GM06990 (cell line): Measurements from ENCODE around the gene PTK7.
"Not testable (repeated sequence)": the region's sequence is repeated elsewhere in the genome, so short reads cannot be mapped to it uniquely, and the experiment has no call there.

Source experiments
- DNase-seq: peaks from one replicate; pipeline ENCODE4 v3.0.0-alpha.2; 2011; ENCODE audit not compliant: insufficient read length; ENCODE audit errors: extremely low read depth
- H3K27me3 ChIP-seq: replicated peaks from 2 replicates; pipeline ENCODE4 v1.6.0; 2011; ENCODE audit warnings: low read length; ENCODE audit not compliant: control insufficient read depth, insufficient read depth
- H3K36me3 ChIP-seq: 2 replicates; pipeline ENCODE4 v1.5.1; 2011; ENCODE audit warnings: low read length; ENCODE audit not compliant: control insufficient read depth, insufficient read depth
- H3K4me3 ChIP-seq: replicated peaks from 2 replicates; pipeline ENCODE4 v1.5.1; 2011; ENCODE audit warnings: low read depth, mild to moderate bottlenecking, control low read depth, low read length
- CTCF ChIP-seq: IDR thresholded peaks from 2 replicates; pipeline ENCODE4 v1.5.1; 2011; ENCODE audit warnings: low read length, control low read depth, mild to moderate bottlenecking, inconsistent platforms; ENCODE audit not compliant: insufficient read depth, poor library complexity, severe bottlenecking

Gene PTK7

GRCh38 chr6:43130429-43130828 is 54.3 kb downstream of the PTK7 start:
- no peak for DNase-seq
- Histone ChIP-seq H3K27me3 (no peaks in the 10 kb centered on the region; the same call in 1 of the 2 replicates), H3K4me3 (no peak overlapping the region), H3K36me3 (no peaks in the 10 kb centered on the region)
- TF ChIP-seq CTCF = no peak

GRCh38 chr6:43131379-43131778 is 55.3 kb downstream of the PTK7 start:
- not testable (repeated sequence) for H3K27me3 ChIP-seq, H3K36me3 ChIP-seq, H3K4me3 ChIP-seq, DNase-seq

GRCh38 chr6:43138267-43138666 is 62.2 kb downstream of the PTK7 start:
- no peak overlapping the region for H3K4me3 ChIP-seq
- H3K27me3 ChIP-seq = no peaks in the 10 kb centered on the region
- no peak for DNase-seq
- TF ChIP-seq CTCF = no peak
- H3K36me3 ChIP-seq = no peaks in the 10 kb centered on the region

GRCh38 chr6:43139973-43140372 is 63.9 kb downstream of the PTK7 start:
- not testable (repeated sequence) for H3K36me3 ChIP-seq, H3K4me3 ChIP-seq, DNase-seq, H3K27me3 ChIP-seq

- no peak for TF ChIP-seq CTCF
- Histone ChIP-seq H3K4me3 (no peak overlapping the region), H3K36me3 (no peaks in the 10 kb centered on the region), H3K27me3 (no peaks in the 10 kb centered on the region)
- DNase-seq = no peak
Observed at GRCh38 chr6:43141644-43142043, 65.5 kb downstream of the PTK7 start.

GRCh38 chr6:43142101-43142500 is 66.0 kb downstream of the PTK7 start:
- Histone ChIP-seq H3K36me3 (no peaks in the 10 kb centered on the region), H3K4me3 (no peak overlapping the region), H3K27me3 (no peaks in the 10 kb centered on the region)
- no peak for DNase-seq
- no peak for TF ChIP-seq CTCF
